K562 (cell line): ENCODE measurements around the gene PPP1R16B. TPM values are rescaled to one million over a fixed set of nuclear protein-coding genes. Genes with fewer than 3 reads are reported as not detected.

Source experiments
- ASH1L ChIP-seq: fragments of 450-650 bp; IDR thresholded peaks from 2 replicates; pipeline ENCODE4 v1.6.1; 2018; ENCODE audit warnings: borderline replicate concordance, mild to moderate bottlenecking, low read depth; ENCODE audit not compliant: partially characterized antibody
- CBFB ChIP-seq: sonication (generic); formaldehyde crosslinking; IDR thresholded peaks from 2 replicates; pipeline ENCODE4 v1.4.0; 2020; ENCODE audit warnings: mild to moderate bottlenecking, missing genetic modification reagents
- E2F1 ChIP-seq: sonication (generic); formaldehyde crosslinking; IDR thresholded peaks from 2 replicates; pipeline ENCODE4 v1.8.1; 2023; ENCODE audit warnings: mild to moderate bottlenecking, missing genetic modification reagents, moderate library complexity
- FUS ChIP-seq: fragments of 200-400 bp; formaldehyde crosslinking; optimal IDR thresholded peaks from 2 replicates; pipeline ENCODE3; 2017; ENCODE audit warnings: low read depth, low read length
- HDGF ChIP-seq: fragments of 450-650 bp; IDR thresholded peaks from 2 replicates; pipeline ENCODE4 v1.6.1; 2016
- HNRNPUL1 ChIP-seq: fragments of 200-400 bp; formaldehyde crosslinking; IDR thresholded peaks from 2 replicates; pipeline ENCODE4 v1.6.1; 2017; ENCODE audit warnings: low read length
- MEF2D ChIP-seq: conservative IDR thresholded peaks from 2 replicates; pipeline ENCODE4 v1.6.1; 2016; ENCODE audit warnings: low read depth, missing genetic modification characterization, missing compliant biosample characterization
- MEIS2 ChIP-seq: fragments of 450-650 bp; IDR thresholded peaks from 2 replicates; pipeline ENCODE4 v1.6.1; 2014; ENCODE audit warnings: mild to moderate bottlenecking; ENCODE audit not compliant: partially characterized antibody
- SAP30 ChIP-seq: fragments of 200-600 bp; sonication (generic); IDR thresholded peaks from 2 replicates; pipeline ENCODE4 v1.6.1; 2012; ENCODE audit warnings: borderline replicate concordance, low read depth, mild to moderate bottlenecking, moderate library complexity, low read length, control low read depth, inconsistent platforms; ENCODE audit not compliant: insufficient read depth, poor library complexity, severe bottlenecking
- SETDB1 ChIP-seq: IDR thresholded peaks from one replicate; pipeline ENCODE4 v1.6.1; 2012; ENCODE audit warnings: low read length, control low read depth, inconsistent platforms
- SMAD1 ChIP-seq: fragments of 150-350 bp; IDR thresholded peaks from 2 replicates; pipeline ENCODE4 v1.6.1; 2014; ENCODE audit warnings: low read length, low read depth; ENCODE audit not compliant: partially characterized antibody
- ZBED1 ChIP-seq: IDR thresholded peaks from 2 replicates; pipeline ENCODE4 v1.6.1; 2014
- ZBTB7A ChIP-seq: IDR thresholded peaks from 2 replicates; pipeline ENCODE4 v1.6.1; 2011; ENCODE audit warnings: low read depth, mild to moderate bottlenecking, low read length, moderate library complexity, borderline replicate concordance; ENCODE audit not compliant: control insufficient read depth
- ZHX1 ChIP-seq: fragments of 150-350 bp; conservative IDR thresholded peaks from 2 replicates; pipeline ENCODE4 v1.6.1; 2014; ENCODE audit warnings: low read length
- ZNF239 ChIP-seq: fragments of 250-450 bp; sonication (Bioruptor Pico); IDR thresholded peaks from 2 replicates; pipeline ENCODE4 v1.4.0; 2020; ENCODE audit warnings: mild to moderate bottlenecking
- ZNF384 ChIP-seq: IDR thresholded peaks from 2 replicates; pipeline ENCODE4 v1.6.1; 2012; ENCODE audit warnings: low read depth, low read length, improper control_type of control experiment
- polyA plus RNA-seq, 8 experiments: library from polyadenylated mRNA; depleted of rRNA in 4 of 8; stranded (reverse) in 5 of 8; unstranded in 3 of 8; fragments of >200 nt; fragmentation: Nextera tagmentation in 2 of 8; fragmentation: Illumina TruSeq in 1 of 8; extraction: Ambion mirVana in 2 of 8; extraction: Trizol in 1 of 8; gene quantifications; 2 replicates each; pipeline versions ENCODE4 v1.2.1 to v1.2.3, GENCODE V29; 2011 to 2014; ENCODE audit warnings: inconsistent platforms in 1 of 8, missing spikeins in 1 of 8
- total RNA-seq, 7 experiments: library from RNA; depleted of rRNA in 6 of 7; stranded (reverse); fragments of >200 nt in 6 of 7; fragmentation: Illumina TruSeq in 2 of 7; extraction: Trizol in 2 of 7; gene quantifications; 2 replicates each; pipeline versions ENCODE4 v1.2.1 to v1.2.3, GENCODE V29; 2011 to 2021; ENCODE audit warnings: low replicate concordance in 1 of 7
- TF ChIP-seq, protein P1 (sequence below): sonication (generic); formaldehyde crosslinking; IDR thresholded peaks from 2 replicates; pipeline ENCODE4 v1.8.0; 2022; ENCODE audit warnings: mild to moderate bottlenecking, missing genetic modification reagents
- TF ChIP-seq, protein P2 (sequence below), 3 experiments: IDR thresholded peaks in 2 of 3; conservative IDR thresholded peaks in 1 of 3; 2 replicates each; pipeline ENCODE4 v1.5.1; 2011 to 2012; ENCODE audit warnings: low read length in 3 of 3, mild to moderate bottlenecking in 3 of 3, control low read depth in 2 of 3, improper control_type of control experiment in 1 of 3, inconsistent platforms in 1 of 3, low read depth in 1 of 3, mixed read lengths in 1 of 3, moderate library complexity in 1 of 3; ENCODE audit not compliant: insufficient read depth in 2 of 3

The PPP1R16B gene
- total and polyA plus RNA-seq, 9 of the 15 experiments (the other 6 are each of a cell fraction or from before 2014, with no cell fraction given), result 1.5 to 11.5 (median 6.8) TPM

DNA sequence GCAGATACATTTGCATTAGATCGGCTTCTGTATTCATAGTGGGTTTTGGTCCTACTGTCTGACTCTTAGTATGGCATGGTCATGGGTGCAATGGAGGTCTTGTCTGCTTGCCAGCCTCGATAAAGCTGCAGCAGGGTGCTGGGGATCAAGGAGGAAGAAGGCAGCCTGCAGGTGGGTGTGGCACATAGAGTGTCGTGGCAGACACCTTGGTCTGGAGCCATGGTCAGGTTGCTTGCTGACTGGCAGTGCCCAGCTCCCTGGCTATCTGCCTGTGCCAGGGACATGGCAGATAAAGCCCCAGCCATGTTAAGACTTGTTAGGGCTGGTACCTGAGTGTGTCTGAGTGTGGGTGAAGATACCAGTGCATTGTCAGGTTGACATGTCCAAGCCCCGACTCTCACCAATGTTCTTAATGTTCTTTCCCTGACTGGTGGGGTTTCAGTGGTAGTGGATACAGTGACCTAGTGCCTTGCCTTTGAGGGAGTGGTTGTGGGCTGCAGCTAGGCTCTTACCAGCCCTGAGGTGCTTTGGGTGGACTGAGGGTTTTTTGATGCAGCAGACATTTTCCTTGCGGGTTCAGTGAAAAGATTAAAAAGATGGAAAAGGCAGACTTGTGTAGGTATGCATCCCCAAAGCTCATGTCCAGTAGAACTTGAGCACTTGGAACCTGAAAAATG lies 122.5 kb downstream of the PPP1R16B start (continued):
- TF ChIP-seq ASH1L (no peak), ZBED1 (no peak), E2F1 (CRISPR knock-in tag) (no peak), ZNF384 (no peak), MEF2D (tag) (no peak), FUS (no peak), ZNF239 (CRISPR knock-in tag) (no peak), SMAD1 (no peak), HNRNPUL1 (no peak), ZHX1 (no peak), ZBTB7A (no peak), MEIS2 (no peak), HDGF (0 out of 2 replicates have a peak, but pooled peaks have one; percentile 18), SAP30 (peak; percentile 69), SETDB1 (no peak), CBFB (no peak)
- TF ChIP-seq, protein P1, sequence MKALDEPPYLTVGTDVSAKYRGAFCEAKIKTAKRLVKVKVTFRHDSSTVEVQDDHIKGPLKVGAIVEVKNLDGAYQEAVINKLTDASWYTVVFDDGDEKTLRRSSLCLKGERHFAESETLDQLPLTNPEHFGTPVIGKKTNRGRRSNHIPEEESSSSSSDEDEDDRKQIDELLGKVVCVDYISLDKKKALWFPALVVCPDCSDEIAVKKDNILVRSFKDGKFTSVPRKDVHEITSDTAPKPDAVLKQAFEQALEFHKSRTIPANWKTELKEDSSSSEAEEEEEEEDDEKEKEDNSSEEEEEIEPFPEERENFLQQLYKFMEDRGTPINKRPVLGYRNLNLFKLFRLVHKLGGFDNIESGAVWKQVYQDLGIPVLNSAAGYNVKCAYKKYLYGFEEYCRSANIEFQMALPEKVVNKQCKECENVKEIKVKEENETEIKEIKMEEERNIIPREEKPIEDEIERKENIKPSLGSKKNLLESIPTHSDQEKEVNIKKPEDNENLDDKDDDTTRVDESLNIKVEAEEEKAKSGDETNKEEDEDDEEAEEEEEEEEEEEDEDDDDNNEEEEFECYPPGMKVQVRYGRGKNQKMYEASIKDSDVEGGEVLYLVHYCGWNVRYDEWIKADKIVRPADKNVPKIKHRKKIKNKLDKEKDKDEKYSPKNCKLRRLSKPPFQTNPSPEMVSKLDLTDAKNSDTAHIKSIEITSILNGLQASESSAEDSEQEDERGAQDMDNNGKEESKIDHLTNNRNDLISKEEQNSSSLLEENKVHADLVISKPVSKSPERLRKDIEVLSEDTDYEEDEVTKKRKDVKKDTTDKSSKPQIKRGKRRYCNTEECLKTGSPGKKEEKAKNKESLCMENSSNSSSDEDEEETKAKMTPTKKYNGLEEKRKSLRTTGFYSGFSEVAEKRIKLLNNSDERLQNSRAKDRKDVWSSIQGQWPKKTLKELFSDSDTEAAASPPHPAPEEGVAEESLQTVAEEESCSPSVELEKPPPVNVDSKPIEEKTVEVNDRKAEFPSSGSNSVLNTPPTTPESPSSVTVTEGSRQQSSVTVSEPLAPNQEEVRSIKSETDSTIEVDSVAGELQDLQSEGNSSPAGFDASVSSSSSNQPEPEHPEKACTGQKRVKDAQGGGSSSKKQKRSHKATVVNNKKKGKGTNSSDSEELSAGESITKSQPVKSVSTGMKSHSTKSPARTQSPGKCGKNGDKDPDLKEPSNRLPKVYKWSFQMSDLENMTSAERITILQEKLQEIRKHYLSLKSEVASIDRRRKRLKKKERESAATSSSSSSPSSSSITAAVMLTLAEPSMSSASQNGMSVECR (CRISPR knock-in tag), result peak; percentile 79
- TF ChIP-seq, protein P2, sequence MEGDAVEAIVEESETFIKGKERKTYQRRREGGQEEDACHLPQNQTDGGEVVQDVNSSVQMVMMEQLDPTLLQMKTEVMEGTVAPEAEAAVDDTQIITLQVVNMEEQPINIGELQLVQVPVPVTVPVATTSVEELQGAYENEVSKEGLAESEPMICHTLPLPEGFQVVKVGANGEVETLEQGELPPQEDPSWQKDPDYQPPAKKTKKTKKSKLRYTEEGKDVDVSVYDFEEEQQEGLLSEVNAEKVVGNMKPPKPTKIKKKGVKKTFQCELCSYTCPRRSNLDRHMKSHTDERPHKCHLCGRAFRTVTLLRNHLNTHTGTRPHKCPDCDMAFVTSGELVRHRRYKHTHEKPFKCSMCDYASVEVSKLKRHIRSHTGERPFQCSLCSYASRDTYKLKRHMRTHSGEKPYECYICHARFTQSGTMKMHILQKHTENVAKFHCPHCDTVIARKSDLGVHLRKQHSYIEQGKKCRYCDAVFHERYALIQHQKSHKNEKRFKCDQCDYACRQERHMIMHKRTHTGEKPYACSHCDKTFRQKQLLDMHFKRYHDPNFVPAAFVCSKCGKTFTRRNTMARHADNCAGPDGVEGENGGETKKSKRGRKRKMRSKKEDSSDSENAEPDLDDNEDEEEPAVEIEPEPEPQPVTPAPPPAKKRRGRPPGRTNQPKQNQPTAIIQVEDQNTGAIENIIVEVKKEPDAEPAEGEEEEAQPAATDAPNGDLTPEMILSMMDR (IDR thresholded peaks at IDR 0.05 in 2 of 3, conservative IDR thresholded peaks at IDR 0.05 in 1 of 3; ENCODE audit: insufficient read depth in 2 of 3, low read depth in 1 of 3, low read length in 3 of 3), result no peak
